HG03045 (cell line): ENCODE measurements around the gene CLIP2.
"Not testable (repeated sequence)": the region's sequence is repeated elsewhere in the genome, so short reads cannot be mapped to it uniquely, and the experiment has no call there.

Experiments used
- ATAC-seq: cut with Tn5 transposase; IDR thresholded peaks from one replicate; pipeline ENCODE4 v1.9.1; 2021; ENCODE audit warnings: mild to moderate bottlenecking, moderate library complexity; ENCODE audit not compliant: unreplicated experiment

CLIP2 gene

DNA sequence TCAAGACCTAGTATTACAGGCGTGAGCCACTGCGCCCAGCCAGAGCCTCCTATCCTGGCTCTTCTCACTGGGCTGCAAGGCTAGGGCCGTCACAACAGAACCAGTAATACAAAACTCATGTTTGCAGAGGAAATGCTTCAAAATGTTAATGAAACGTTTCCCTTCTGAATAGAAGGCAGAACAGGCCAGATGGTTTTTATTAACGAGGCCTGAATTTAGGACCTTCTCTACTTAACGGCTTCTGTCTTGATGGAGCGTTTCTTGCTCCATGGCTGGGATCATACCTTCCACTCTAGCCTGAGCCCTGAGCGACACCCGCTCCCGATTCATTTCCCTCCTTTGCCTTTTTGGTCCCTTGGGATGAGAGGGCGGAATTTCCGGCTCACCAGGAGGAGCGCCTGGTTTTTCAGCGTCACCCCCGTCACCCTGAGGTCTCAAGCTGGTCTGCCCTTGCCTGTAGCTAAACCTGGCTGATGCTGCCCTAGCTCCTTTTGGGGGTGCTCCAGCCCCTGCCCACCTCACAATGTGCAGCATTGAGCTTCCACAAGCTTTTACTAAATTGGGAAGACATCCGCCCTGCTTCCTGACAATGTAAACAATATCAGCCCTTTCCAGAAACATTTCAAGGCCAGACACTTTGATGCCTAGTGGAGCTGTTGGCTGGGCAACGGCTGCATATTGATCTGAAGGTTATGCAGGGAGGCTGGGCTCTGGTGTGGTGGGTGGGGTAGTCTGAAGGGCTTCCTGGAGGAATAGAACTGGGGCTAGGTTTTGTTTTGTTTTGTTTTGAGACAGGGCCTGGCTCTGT lies 5.2 kb downstream of the CLIP2 start:
- ATAC-seq, result no peak

DNA sequence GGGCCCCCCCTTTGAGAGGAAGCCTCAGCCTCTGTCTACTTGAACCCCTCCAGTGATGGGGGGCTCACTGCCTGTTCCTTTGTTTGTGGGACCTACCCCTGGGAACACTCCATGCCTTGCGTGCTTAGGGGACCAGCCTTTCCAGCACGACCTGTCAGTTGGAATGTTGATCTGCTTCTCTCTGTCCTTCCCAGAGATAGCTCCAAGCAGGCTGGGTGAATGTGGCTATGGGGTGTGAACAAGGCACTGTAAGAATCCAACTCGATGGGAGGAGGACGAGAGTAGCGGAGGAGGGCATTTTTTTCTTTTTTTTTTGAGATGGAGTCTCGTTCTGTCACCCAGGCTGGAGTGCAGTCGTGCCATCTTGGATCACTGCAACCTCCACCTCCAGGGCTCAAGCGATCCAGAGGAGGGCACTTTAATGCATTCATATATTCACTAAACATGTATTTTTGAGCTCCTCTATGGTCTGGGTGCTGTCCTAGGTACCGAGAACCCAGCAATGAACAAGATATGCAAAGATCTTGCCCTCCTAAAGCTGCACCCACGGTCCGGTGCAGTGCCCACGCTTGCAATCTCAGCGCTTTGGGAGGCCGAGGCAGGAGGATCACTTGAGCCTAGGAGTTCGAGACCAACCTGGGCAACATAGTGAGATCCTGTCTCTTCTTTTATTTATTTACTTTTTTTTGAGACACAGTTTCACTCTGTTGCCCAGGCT lies 8.5 kb downstream of the CLIP2 start:
- ATAC-seq, result no peak

DNA sequence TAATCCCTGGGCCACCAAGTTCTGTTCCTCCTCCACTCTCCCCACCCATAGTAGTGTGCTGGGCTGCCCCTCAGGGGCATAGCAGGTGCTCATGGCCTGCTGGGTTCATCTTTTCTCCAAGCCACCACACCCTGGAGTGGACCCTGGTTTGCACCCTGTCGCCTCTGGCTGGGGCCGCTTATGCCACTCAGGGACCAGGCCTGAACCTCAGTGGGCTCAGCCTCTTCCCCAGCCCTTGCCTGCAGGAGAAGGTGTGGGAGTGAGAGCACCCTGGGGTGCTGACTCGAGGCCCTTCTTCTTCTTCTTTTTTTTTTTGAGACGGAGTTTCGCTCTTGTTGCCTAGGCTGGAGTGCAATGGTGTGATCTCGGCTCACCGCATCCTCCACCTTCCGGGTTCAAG lies 10.2 kb downstream of the CLIP2 start:
- no peak for ATAC-seq

DNA sequence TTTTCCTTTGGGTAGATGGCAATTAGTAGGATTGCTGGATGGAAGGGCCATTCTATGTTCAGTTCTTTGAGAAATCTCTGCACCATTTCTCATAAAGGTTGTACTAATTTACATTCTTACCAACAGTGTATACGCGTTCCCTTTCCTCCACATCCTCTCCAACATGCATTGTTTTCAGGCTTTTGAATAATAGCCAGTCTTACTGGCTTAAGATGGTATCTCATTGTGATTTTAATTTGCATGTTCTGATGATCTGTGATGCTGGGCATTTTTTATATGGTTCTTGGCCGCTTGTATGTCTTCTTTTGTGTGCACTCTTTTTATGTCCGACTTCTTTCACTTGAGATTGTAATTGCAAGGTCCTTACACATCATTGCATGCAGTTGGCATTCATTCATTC lies 11.7 kb downstream of the CLIP2 start:
- ATAC-seq, result no peak

DNA sequence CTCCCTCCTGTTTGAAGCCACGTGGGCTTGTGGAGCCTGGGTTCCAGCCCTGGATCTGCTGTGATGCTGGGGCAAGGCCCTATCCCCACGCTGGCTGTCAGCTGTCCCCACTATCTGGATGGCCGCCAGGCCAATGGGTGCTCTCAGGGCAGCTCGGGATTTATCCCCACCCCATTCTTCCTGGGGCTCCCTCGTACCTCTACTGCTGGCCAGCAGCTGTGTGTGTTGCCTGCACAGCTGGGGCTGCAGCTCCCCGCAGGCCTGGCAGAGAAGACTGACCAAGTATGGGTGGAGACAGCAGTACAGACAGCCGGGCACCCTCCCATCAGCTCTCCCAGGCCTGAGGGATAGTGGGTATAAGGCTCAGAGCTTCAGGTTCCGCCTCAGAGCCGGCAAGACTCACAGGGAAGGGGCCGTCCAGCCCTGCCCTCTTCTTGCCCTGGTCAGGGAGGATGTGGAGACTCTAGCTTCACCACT lies 13.6 kb downstream of the CLIP2 start:
- no peak for ATAC-seq

DNA sequence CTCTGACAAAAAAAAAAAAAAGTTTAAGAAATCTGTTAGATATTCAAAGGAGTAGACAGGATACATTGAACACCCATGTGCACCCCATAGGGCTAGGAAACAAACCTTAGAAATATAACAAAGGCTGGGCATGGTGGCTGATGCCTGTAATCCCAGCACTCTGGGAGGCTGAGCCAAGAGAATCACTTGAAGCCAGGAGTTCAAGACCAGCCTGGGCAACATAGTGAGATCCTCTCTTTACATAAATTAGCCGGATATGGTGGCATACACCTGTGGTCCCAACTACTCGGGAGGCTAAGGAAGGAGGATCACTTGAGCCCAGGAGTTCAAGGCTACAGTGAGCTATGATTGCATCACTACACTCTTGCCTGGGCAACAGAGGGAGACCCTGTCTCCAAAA lies 15.3 kb downstream of the CLIP2 start:
- ATAC-seq, result no peak

DNA sequence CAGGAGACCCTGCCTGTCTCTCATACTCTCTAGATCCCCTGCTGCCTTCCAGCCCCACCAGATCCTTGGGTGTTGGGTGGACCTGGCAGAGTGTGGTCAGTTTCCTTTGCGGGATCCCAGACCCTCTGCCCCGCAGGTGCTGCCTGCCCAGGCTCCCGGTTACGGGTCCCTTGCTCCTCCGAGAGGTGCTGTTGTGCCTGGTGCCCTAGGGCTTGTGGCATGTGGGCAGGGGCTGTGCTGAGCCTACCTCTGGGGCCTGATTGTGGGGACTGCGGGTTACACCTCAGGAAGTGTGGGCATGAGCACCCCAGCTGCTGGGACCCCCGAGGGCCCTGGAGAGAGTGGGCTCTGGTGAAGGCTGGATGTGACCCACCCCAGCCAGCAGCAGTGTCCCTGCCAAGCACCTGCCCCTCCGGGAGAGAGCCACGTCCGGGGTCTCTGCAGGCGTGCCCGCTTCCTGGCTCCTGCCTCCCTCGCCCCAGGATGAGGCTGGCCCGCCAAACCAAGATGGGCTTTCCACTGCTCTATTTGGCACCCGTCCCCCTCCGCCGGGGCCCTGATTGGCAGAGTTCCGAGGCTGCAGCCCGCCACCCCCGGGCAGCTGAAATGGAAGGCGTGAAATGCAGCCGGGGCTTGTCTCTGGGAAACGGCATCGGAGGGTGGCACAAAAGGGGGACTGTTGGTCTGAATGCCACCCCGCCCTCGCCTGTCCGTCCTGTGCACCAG lies 17.0 kb downstream of the CLIP2 start:
- ATAC-seq, result no peak

DNA sequence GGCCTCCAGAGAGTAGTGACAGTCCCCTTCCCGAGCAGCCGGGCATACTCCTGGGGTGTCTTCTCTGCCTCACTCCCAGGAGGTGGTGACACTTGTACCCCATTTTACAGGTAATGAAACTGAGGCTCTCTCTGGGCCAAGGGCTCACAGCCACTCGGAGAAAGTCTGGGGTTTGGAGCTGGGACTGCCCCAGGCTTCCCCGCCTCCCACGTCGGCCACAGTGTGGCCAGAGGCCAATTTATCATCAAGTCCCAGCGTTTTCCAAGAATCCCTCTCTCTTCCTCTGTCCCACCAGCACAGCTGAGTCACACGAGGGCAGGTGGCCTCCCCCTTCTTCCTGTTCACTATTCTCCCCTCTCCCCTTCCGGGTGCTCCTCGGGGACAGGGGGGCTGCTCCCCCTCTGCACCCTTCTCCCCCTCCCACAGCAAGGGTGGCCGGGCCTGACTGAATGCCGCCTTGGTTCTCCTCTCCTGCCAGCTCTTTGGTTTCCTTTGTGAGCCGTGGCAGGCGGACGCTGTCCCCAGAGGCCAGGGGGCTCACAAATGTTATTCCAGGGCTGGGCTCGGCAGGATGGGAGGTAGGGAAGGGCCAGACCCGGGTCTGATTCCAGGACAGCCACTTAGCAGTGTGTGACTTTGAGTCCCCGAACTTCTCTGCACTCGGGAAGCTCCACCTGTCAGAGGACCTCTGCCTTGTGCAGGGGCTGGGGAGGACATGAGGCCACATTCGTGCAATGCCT lies 17.7 kb downstream of the CLIP2 start:
- no peak for ATAC-seq

DNA sequence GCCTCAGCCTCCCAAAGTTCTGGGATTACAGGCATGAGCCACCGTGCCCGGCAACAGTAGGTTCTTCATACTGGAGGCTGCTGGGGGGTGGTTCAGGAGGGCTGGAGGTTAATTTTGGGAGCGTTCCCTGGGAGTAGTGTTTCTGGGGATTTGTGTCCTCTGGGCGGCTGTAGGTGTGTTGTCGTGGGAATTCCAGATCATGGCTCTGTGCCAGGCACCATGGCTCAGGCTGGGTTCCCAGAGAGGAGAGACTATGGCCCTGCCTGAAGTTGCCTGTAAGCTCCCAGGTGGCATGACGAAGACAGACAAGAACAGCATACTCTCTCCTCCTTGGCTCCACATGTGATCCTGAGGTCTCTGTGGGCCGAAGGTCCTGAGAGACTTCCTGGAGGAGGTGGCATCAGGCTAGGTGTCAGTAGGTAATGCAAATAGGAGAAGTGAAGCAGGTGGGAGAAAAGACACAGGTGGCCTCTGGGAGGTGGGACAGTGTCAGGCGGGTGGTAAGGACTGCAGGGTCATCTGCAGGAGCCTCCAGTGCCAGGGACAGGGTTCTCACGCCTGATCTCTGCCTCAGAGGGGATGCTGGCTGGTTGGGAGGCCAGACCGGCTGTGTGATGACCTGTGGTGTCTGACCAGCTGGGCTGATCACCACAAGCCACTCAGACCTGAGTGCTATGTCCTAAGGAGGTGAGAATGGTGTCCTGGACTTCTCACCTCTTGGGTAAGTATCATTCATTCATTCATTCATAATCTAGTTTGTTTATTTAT lies 18.7 kb downstream of the CLIP2 start:
- no peak for ATAC-seq

DNA sequence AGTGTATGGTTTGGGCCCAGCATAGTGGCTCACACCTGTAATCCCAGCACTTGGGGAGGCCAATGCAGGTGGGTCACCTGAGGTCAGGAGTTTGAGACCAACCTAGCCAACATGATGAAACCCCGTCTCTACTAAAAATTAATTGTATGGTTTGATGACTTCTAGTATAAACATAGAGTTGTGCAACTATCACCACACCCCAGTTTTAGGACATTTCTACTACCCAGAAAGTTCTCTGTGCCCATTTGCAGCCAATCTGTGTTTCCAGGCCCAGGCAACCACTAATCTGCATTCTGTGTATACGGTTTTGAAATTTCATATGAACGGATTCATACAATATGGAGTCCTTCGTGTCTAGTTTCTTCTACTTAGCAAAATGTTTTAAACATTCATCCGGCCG lies 20.0 kb downstream of the CLIP2 start:
- no peak for ATAC-seq

DNA sequence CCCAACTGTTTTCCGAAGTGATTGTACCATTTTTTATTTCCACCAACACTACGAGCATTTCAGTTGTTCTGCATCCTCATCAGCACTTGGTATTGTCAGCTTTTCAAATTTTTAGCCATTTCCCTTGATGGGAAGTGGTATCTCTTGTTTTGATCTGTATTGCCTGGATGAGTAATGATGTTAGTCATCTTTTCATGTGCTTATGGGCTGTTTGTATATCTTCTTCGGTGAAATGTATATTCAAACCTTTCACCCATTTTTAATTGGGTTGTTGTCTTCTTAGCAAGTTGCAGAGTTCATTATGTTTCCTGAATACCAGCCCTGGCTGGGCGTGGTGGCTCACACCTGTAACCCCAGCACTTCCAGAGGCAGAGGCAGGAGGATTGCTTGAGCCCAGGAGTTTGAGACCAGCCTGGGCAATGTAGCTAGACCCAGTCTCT lies 22.1 kb downstream of the CLIP2 start:
- no peak for ATAC-seq

DNA sequence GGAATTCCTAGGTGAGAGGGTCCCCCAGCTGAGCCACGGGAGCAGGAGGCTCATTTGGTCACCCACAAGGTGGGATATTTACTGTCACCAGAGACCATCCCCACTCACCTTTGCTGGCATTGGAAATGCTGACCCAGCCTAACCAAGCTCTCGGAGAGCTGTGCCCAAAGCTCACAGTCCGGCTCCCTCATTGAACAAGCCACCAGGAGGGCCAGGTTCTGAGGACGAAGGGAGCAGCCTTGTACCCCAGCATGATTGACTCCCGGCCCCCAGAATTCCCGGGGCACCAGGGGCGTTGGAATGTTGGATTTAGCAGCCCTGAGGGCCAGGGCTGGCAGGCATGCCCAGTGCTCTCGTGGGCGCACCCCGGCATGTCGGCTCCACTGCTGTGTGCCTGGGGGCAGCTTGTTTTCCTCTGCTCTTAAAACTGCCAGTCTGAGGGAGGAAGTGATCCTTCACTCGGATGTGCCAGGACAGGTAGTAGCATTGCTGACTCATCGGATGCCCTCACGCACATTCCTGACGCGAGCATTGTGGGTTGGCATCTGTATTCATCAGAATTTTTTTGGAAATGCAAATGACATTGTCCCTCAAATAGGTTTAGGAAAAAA lies 23.3 kb downstream of the CLIP2 start:
- no peak for ATAC-seq

DNA sequence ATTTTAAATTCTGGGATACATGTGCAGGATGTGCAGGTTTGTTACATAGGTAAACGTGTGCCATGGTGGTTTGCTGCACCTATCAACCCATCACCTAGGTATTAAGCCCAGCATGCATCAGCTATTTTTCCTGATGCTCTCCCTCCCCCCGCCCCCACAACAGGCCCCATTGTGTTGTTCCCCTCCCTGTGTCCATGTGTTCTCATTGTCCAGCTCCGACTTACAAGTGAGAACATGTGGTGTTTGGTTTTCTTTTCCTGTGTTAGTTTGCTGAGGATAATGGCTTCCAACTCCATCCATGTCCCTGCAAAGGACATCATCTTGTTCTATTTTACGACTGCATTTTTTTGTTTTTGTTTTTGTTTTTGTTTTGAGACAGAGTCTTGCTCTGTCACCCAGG lies 26.7 kb downstream of the CLIP2 start:
- not testable (repeated sequence) for ATAC-seq

DNA sequence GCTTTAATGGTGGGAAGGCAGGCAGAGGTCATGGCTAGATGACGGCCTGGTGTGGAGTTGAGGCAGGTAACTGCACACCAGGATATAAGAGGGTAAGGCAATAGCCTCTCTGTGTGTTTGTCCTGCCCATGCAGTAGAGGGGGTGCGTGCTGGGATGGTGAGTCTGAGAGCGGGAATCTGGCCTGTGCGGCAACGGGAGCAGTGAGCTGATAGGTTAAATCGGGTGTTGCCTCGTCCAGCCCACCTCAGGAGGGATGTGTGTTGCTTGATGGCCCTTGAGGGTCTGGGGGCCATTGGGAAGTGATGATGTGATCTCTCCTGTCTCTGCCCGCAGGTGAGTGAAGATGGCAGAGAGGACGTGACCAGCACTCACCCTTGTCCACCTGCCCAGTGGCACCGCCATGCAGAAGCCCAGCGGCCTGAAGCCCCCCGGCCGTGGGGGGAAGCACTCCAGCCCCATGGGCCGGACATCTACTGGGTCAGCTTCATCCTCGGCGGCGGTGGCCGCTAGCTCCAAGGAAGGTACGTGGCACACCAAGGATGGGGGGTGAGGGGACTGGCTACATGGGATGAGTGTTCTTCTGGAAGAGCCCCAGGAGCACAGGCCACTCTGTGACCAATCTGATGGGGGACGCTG lies 28.1 kb downstream of the CLIP2 start:
- ATAC-seq, result no peak

DNA sequence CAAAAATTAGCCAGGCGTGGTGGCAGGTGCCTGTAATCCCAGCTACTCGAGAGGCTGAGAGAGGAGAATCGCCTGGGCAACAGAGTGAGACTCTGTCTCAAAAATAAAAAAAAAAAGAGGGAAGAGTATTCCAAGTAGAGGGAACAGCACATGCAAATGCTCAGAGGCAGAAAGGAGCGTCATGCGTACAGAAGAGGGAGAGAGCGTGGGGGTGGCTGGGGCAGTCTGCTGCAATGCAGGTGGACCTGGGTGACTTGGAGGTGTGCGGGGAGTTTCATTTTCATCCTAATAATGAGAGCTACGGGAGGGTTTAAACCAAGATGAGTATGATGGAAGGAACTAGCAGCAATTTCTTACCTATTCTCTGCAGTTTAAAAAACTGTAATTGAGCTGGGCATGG lies 28.8 kb downstream of the CLIP2 start:
- ATAC-seq, result no peak

DNA sequence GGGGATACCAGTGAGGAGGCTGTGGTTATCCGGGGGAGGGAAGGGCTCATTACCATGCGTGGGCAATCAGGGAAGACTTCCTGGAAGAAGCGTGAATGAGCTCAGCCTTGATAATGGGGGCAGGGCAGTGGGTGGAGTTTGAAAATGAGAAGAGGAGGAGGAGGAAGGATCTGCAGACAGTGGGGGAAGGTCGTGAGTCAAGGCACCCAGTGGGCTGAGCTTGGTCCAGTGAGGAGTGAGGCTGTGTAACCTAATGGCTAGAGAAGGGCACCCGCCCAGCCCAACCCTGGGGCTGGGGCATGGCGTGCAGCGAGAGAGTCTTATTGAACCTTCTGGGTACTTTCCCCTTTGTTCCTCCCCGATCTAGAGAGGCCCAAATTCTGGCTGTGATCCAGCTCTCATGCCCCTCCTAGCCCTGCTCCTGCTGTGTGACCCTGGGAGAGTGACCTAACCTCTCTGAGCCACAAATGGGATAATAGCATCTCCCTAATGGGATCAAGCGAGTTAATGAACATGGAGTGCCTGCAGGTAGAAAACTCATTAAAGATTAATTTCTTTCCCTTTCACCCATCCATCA lies 31.5 kb downstream of the CLIP2 start:
- no peak for ATAC-seq

DNA sequence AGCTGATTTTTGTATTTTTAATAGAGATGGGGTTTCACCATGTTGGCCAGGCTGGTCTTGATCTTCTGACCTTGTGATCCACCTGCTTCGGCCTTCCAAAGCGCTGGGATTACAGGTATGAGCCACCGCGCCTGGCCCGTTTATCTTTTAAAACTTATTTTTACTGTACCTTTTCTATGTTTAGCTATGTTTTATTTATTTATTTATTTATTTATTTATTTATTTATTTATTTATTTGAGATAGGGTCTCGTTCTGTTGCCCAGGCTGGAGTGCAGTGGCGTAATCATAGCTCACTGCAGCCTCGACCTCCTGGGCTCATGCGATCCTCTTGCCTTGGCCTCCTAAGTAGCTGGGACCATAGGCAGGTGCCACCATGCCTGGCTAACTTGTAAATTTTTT lies 33.7 kb downstream of the CLIP2 start:
- not testable (repeated sequence) for ATAC-seq

DNA sequence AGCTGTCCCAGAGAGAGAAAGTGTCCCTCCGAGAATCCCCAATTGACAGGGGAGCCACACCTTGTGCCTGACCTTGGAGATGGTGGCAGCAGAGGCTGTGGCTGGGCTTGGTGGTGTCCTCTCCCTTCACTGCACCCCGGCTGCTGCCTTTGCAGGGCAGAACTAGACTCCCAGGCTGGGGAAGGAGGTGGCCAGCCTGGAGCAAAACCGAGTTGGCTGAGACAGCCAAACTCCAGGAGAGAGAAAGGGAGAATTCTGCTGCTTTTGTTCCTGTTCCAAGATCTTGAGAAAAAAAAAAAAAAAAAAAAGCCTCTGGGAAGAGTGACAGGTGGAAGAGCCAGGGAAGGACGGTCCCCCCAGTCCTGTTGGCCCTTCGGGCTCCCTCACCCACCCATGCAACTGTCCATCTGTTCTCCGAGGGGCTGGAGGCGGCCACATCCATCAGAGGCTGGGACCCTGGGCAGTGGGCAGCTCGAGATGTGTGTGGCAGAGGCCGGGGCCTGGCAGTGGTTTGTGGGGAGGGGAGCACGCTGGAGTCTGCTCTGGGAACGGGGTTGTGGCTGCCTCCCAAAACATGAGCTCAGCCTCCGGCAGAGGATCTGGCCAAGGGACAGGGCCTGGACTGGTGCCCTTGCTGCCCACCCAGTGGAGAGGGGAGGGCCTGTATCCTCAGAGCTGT lies 35.5 kb downstream of the CLIP2 start:
- ATAC-seq, result no peak
